Measurements from ENCODE around the gene TMEM242.

GRCh38 chr6:157254538-157254937 lies 68.8 kb downstream of the TMEM242 start:
- TF ChIP-seq CTCF (IDR thresholded peaks at IDR 0.05 in 8 of 11, conservative IDR thresholded peaks at IDR 0.05 in 3 of 11) (no peak), POLR2A (IDR thresholded peaks at IDR 0.05) (no peak), POLR2AphosphoS5 (IDR thresholded peaks at IDR 0.05) (no peak)

All from spleen (tissue), 7 donors.